GM23338 (cell line): ENCODE results near the gene GRK4. TPM values are rescaled to one million over a fixed set of nuclear protein-coding genes. Genes with fewer than 3 reads are reported as not detected.

Experiments used
- ATAC-seq: fragments of 200-7000 bp; cut with Tn5 transposase; 3 replicates; pipeline ENCODE4 v1.9.1; 2020
- DNase-seq: peaks from one replicate; pipeline ENCODE4 v3.0.0-alpha.2; 2015; ENCODE audit warnings: low spot score
- H2AFZ ChIP-seq: fragments of 200-600 bp; sonication (generic); 2 replicates; pipeline ENCODE4 v1.8.0; 2016; ENCODE audit warnings: antibody characterized with exemption, mild to moderate bottlenecking, moderate library complexity
- H3F3A ChIP-seq: fragments of 200-600 bp; sonication (generic); replicated peaks from 2 replicates; pipeline ENCODE4 v1.8.0; 2017; ENCODE audit warnings: antibody characterized with exemption, mixed run types, low read depth
- H3K27ac ChIP-seq: fragments of 200-600 bp; sonication (generic); 2 replicates; pipeline ENCODE4 v1.6.1; 2016; ENCODE audit warnings: low read depth
- H3K27me3 ChIP-seq: fragments of 200-600 bp; sonication (generic); 2 replicates; pipeline ENCODE4 v1.8.0; 2016; ENCODE audit warnings: mild to moderate bottlenecking, mixed run types, moderate library complexity; ENCODE audit not compliant: insufficient read depth
- H3K36me3 ChIP-seq: fragments of 200-600 bp; sonication (generic); 2 replicates; pipeline ENCODE4 v1.8.0; 2016; ENCODE audit warnings: mild to moderate bottlenecking; ENCODE audit not compliant: insufficient read depth
- H3K4me1 ChIP-seq: fragments of 200-600 bp; sonication (generic); 2 replicates; pipeline ENCODE4 v1.8.0; 2016; ENCODE audit warnings: mild to moderate bottlenecking, moderate library complexity; ENCODE audit not compliant: insufficient read depth
- H3K4me2 ChIP-seq: fragments of 200-600 bp; sonication (generic); 2 replicates; pipeline ENCODE4 v1.7.1; 2017; ENCODE audit warnings: mixed run types
- H3K4me3 ChIP-seq: fragments of 200-600 bp; sonication (generic); 2 replicates; pipeline ENCODE4 v1.6.1; 2016; ENCODE audit warnings: mixed run types
- H3K79me2 ChIP-seq: fragments of 200-600 bp; sonication (generic); replicated peaks from 2 replicates; pipeline ENCODE4 v1.8.0; 2017; ENCODE audit warnings: mild to moderate bottlenecking; ENCODE audit not compliant: insufficient read depth
- H3K9me2 ChIP-seq: fragments of 200-600 bp; sonication (generic); 2 replicates; pipeline ENCODE4 v1.8.0; 2017; ENCODE audit not compliant: insufficient read depth
- H4K20me1 ChIP-seq: fragments of 200-600 bp; sonication (generic); replicated peaks from 2 replicates; pipeline ENCODE4 v1.8.0; 2017; ENCODE audit warnings: mild to moderate bottlenecking; ENCODE audit not compliant: insufficient read depth
- H3K27ac Mint-ChIP-seq: 2 replicates; pipeline ENCODE4 v1.8.0; 2020; ENCODE audit warnings: inconsistent platforms, mild to moderate bottlenecking, moderate library complexity, mixed read lengths
- H3K27me3 Mint-ChIP-seq: 3 replicates; pipeline ENCODE4 v1.8.0; 2022; ENCODE audit warnings: low read depth, mild to moderate bottlenecking, moderate library complexity, mixed read lengths, inconsistent platforms; ENCODE audit not compliant: insufficient read depth, poor library complexity
- H3K36me3 Mint-ChIP-seq: 3 replicates; pipeline ENCODE4 v1.8.0; 2021; ENCODE audit warnings: low read depth, mild to moderate bottlenecking, inconsistent platforms, moderate library complexity, mixed read lengths
- H3K4me1 Mint-ChIP-seq: 3 replicates; pipeline ENCODE4 v1.8.0; 2020; ENCODE audit warnings: mild to moderate bottlenecking, inconsistent platforms, mixed read lengths
- H3K4me3 Mint-ChIP-seq: 3 replicates; pipeline ENCODE4 v1.8.0; 2021; ENCODE audit warnings: moderate library complexity, mild to moderate bottlenecking, inconsistent platforms, mixed read lengths
- H3K9me3 Mint-ChIP-seq: 3 replicates; pipeline ENCODE4 v1.8.0; 2020; ENCODE audit warnings: moderate library complexity, mild to moderate bottlenecking, inconsistent platforms, mixed read lengths
- CREB1 ChIP-seq: fragments of 250-450 bp; sonication (Bioruptor Pico); IDR thresholded peaks from 2 replicates; pipeline ENCODE4 v1.5.0; 2020; ENCODE audit warnings: low read depth, mild to moderate bottlenecking, moderate library complexity
- CTCF ChIP-seq, 2 experiments: fragments of 200-600 bp in 1 of 2; sonication (generic) in 1 of 2; conservative IDR thresholded peaks; 2 replicates each; pipeline versions ENCODE4 v1.5.1 to v1.6.1; 2016 to 2017; ENCODE audit warnings: antibody characterized with exemption in 2 of 2, low read depth in 2 of 2, mild to moderate bottlenecking in 2 of 2, moderate library complexity in 1 of 2
- ETS1 ChIP-seq: IDR thresholded peaks from 2 replicates; pipeline ENCODE4 v1.6.1; 2016; ENCODE audit warnings: antibody characterized with exemption
- EZH2 ChIP-seq: fragments of 200-600 bp; sonication (generic); IDR thresholded peaks from one replicate; pipeline ENCODE4 v1.8.0; 2017; ENCODE audit warnings: antibody characterized with exemption, mild to moderate bottlenecking, low read depth; ENCODE audit not compliant: unreplicated experiment
- EZH2phosphoT487 ChIP-seq: fragments of 200-600 bp; sonication (generic); IDR thresholded peaks from one replicate; pipeline ENCODE4 v1.8.1; 2018; ENCODE audit warnings: antibody characterized with exemption; ENCODE audit not compliant: unreplicated experiment
- JUNB ChIP-seq: IDR thresholded peaks from one replicate; pipeline ENCODE4 v1.6.1; 2016; ENCODE audit warnings: antibody characterized with exemption; ENCODE audit not compliant: unreplicated experiment
- NANOG ChIP-seq: IDR thresholded peaks from 2 replicates; pipeline ENCODE4 v1.6.1; 2016; ENCODE audit warnings: antibody characterized with exemption, borderline replicate concordance
- POLR2AphosphoS5 ChIP-seq: IDR thresholded peaks from 2 replicates; pipeline ENCODE4 v1.6.1; 2016; ENCODE audit warnings: antibody characterized with exemption, low read depth
- REST ChIP-seq: IDR thresholded peaks from one replicate; pipeline ENCODE4 v1.6.1; 2018; ENCODE audit warnings: antibody characterized with exemption; ENCODE audit not compliant: unreplicated experiment
- STAT1 ChIP-seq: IDR thresholded peaks from one replicate; pipeline ENCODE4 v1.6.1; 2016; ENCODE audit warnings: antibody characterized with exemption; ENCODE audit not compliant: unreplicated experiment
- ZNF114 ChIP-seq: fragments of 250-450 bp; sonication (Bioruptor Pico); IDR thresholded peaks from 2 replicates; pipeline ENCODE4 v1.5.0; 2020; ENCODE audit warnings: mild to moderate bottlenecking, moderate library complexity
- ZNF331 ChIP-seq: fragments of 250-450 bp; sonication (Bioruptor Pico); IDR thresholded peaks from 2 replicates; pipeline ENCODE4 v1.5.0; 2020; ENCODE audit warnings: low read depth, mild to moderate bottlenecking, moderate library complexity
- ZNF462 ChIP-seq: fragments of 250-450 bp; sonication (Bioruptor Pico); IDR thresholded peaks from 2 replicates; pipeline ENCODE4 v1.5.0; 2020; ENCODE audit warnings: mild to moderate bottlenecking, moderate library complexity
- polyA plus RNA-seq: library from polyadenylated mRNA; unstranded; fragments of >200 nt; fragmentation: Nextera tagmentation; extraction: Ambion mirVana; gene quantifications from 2 replicates; pipeline ENCODE4 v1.2.1, GENCODE V29; 2016
- total RNA-seq: library from RNA; depleted of rRNA; stranded (reverse); fragments of >200 nt; shearing (Covaris generic); gene quantifications from 2 replicates; pipeline ENCODE4 v1.2.3, GENCODE V29; 2014

Gene GRK4
- total and polyA plus RNA-seq, 2 experiments from 2014 or later, result 1.3 to 1.4 TPM

- peaks cover 11% of the 10 kb centered on the region for H3K27me3 Mint-ChIP-seq
- Histone ChIP-seq H3K9me2 (no peaks in the 10 kb centered on the region), H3K27me3 (no peaks in the 10 kb centered on the region), H3K36me3 (no peaks in the 10 kb centered on the region), H3K4me3 (no peak overlapping the region), H3K79me2 (no peaks in the 10 kb centered on the region), H3K4me2 (no peak overlapping the region), H3F3A (no peaks in the 10 kb centered on the region), H2AFZ (no peak overlapping the region), H3K27ac (no peak overlapping the region), H4K20me1 (no peaks in the 10 kb centered on the region), H3K4me1 (no peaks in the 10 kb centered on the region)
- ATAC-seq (no peak), DNase-seq (no peak)
- H3K27ac Mint-ChIP-seq, result no peak overlapping the region
- no peak overlapping the region for H3K4me3 Mint-ChIP-seq
- TF ChIP-seq REST (no peak), JUNB (no peak), NANOG (no peak), ZNF331 (CRISPR knock-in tag) (no peak), ZNF462 (CRISPR knock-in tag) (no peak), CTCF (conservative IDR thresholded peaks at IDR 0.05; ENCODE audit: low read depth in 2 of 2) (no peak), CREB1 (CRISPR knock-in tag) (no peak), EZH2 (no peak), STAT1 (no peak), ETS1 (no peak), EZH2phosphoT487 (no peak), ZNF114 (CRISPR knock-in tag) (no peak), POLR2AphosphoS5 (no peak)
- peaks cover 7% of the 10 kb centered on the region; the same call in 2 of the 3 replicates for H3K36me3 Mint-ChIP-seq
- H3K4me1 Mint-ChIP-seq, result no peaks in the 10 kb centered on the region; the same call in 2 of the 3 replicates
- peaks cover 39% of the 10 kb centered on the region for H3K9me3 Mint-ChIP-seq
These were observed 18.6 kb downstream of the GRK4 start for GRCh38 chr4:2982012-2982411.
